Effector memory CD8-positive, alpha-beta T cell (primary cell): Measurements from ENCODE around the gene MTHFD2L.
"Not testable (repeated sequence)": the region's sequence is repeated elsewhere in the genome, so short reads cannot be mapped to it uniquely, and the experiment has no call there.

Source experiments
- ATAC-seq: fragments of 150-1000 bp; cut with Tn5 transposase; replicated peaks from 2 replicates; pipeline ENCODE4 v1.10.0; 2021; ENCODE audit warnings: mild to moderate bottlenecking, moderate library complexity
- DNase-seq, 3 experiments: peaks; one replicate each; pipeline ENCODE4 v3.0.0; 2021
- H3K27ac Mint-ChIP-seq, 2 donors: one replicate each; pipeline ENCODE4 v1.8.0; 2022; ENCODE audit warnings: mild to moderate bottlenecking in 2 of 2, mixed read lengths in 2 of 2, moderate library complexity in 2 of 2
- H3K27me3 Mint-ChIP-seq, 2 donors: one replicate each; pipeline ENCODE4 v1.8.0; 2022; ENCODE audit warnings: mixed read lengths in 2 of 2
- H3K36me3 Mint-ChIP-seq: one replicate; pipeline ENCODE4 v1.8.0; 2022; ENCODE audit warnings: mild to moderate bottlenecking, moderate library complexity, mixed read lengths; ENCODE audit not compliant: insufficient read depth
- H3K4me1 Mint-ChIP-seq, 2 donors: one replicate each; pipeline ENCODE4 v1.8.0; 2022; ENCODE audit warnings: low read depth in 2 of 2, mixed read lengths in 2 of 2
- H3K4me3 Mint-ChIP-seq, 2 donors: one replicate each; pipeline ENCODE4 v1.8.0; 2022; ENCODE audit warnings: mild to moderate bottlenecking in 2 of 2, mixed read lengths in 2 of 2, moderate library complexity in 2 of 2
- H3K9me3 Mint-ChIP-seq, 2 donors: one replicate each; pipeline ENCODE4 v1.8.0; 2022; ENCODE audit warnings: mixed read lengths in 2 of 2

MTHFD2L gene

GRCh38 chr4:74334636-74335035 lies 176.7 kb downstream of the MTHFD2L start:
- Mint-ChIP-seq H3K36me3 (no peaks in the 10 kb centered on the region), H3K4me3 (no peak overlapping the region), H3K27me3 (peaks cover 9 to 21% of the 10 kb centered on the region in 2 donors), H3K27ac (no peak overlapping the region), H3K4me1 (no peaks in the 10 kb centered on the region), H3K9me3 (no peaks in the 10 kb centered on the region)
- ATAC-seq (no peak), DNase-seq (no peak)

- Mint-ChIP-seq H3K27me3 (peaks cover 9 to 21% of the 10 kb centered on the region in 2 donors), H3K9me3 (no peaks in the 10 kb centered on the region), H3K4me1 (no peaks in the 10 kb centered on the region), H3K4me3 (no peak overlapping the region), H3K36me3 (no peaks in the 10 kb centered on the region), H3K27ac (no peak overlapping the region)
- DNase-seq, result no peak
- no peak for ATAC-seq
Measured at GRCh38 chr4:74335341-74336021, 177.6 kb downstream of the MTHFD2L start.

GRCh38 chr4:74338792-74339333 lies 180.9 kb downstream of the MTHFD2L start:
- no peak for DNase-seq
- peaks cover 0 to 2% of the 10 kb centered on the region in 2 donors for H3K9me3 Mint-ChIP-seq
- H3K27me3 Mint-ChIP-seq, result peaks cover 8 to 19% of the 10 kb centered on the region in 2 donors
- no peaks in the 10 kb centered on the region for H3K4me1 Mint-ChIP-seq
- no peaks in the 10 kb centered on the region for H3K36me3 Mint-ChIP-seq
- no peak overlapping the region for H3K27ac Mint-ChIP-seq
- no peak overlapping the region for H3K4me3 Mint-ChIP-seq
- no peak for ATAC-seq

- ATAC-seq (no peak), DNase-seq (no peak)
- Mint-ChIP-seq H3K4me1 (no peaks in the 10 kb centered on the region), H3K27ac (no peak overlapping the region), H3K4me3 (no peak overlapping the region), H3K9me3 (peaks cover 0 to 3% of the 10 kb centered on the region in 2 donors), H3K36me3 (no peaks in the 10 kb centered on the region), H3K27me3 (peaks cover 2 to 13% of the 10 kb centered on the region in 2 donors)
Measured at GRCh38 chr4:74339501-74339900, 181.6 kb downstream of the MTHFD2L start.

- not testable (repeated sequence) for H3K4me1 Mint-ChIP-seq, H3K27ac Mint-ChIP-seq
Measured at GRCh38 chr4:74340421-74340820, 182.5 kb downstream of the MTHFD2L start.

GRCh38 chr4:74344031-74344430 lies 186.1 kb downstream of the MTHFD2L start:
- Mint-ChIP-seq H3K27me3 (peaks cover 6 to 10% of the 10 kb centered on the region in 2 donors), H3K9me3 (peaks cover 0 to 5% of the 10 kb centered on the region in 2 donors), H3K4me1 (no peaks in the 10 kb centered on the region), H3K27ac (no peak overlapping the region), H3K36me3 (no peaks in the 10 kb centered on the region), H3K4me3 (no peak overlapping the region)
- no peak for ATAC-seq
- DNase-seq, result no peak

More at GRCh38 chr4:74340421-74340820, 182.5 kb downstream of the MTHFD2L start:
- not testable (repeated sequence) for ATAC-seq, H3K4me3 Mint-ChIP-seq, DNase-seq, H3K9me3 Mint-ChIP-seq, H3K27me3 Mint-ChIP-seq, H3K36me3 Mint-ChIP-seq
